Retinal pigment epithelial cell (primary cell): Measurements from ENCODE around the gene HAGHL.

Experiments used
- DNase-seq: peaks from one replicate; pipeline ENCODE4 v3.0.0-alpha.2; 2010; ENCODE audit warnings: low read depth
- H3K4me3 ChIP-seq: 2 replicates; pipeline ENCODE4 v1.5.1; 2011; ENCODE audit warnings: mild to moderate bottlenecking, low read length, control low read depth, moderate library complexity
- TF ChIP-seq, protein P1 (sequence below): conservative IDR thresholded peaks from 2 replicates; pipeline ENCODE4 v1.5.1; 2011; ENCODE audit warnings: low read depth, low read length, control low read depth, inconsistent platforms

Gene HAGHL, protein sequence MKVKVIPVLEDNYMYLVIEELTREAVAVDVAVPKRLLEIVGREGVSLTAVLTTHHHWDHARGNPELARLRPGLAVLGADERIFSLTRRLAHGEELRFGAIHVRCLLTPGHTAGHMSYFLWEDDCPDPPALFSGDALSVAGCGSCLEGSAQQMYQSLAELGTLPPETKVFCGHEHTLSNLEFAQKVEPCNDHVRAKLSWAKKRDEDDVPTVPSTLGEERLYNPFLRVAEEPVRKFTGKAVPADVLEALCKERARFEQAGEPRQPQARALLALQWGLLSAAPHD

DNA sequence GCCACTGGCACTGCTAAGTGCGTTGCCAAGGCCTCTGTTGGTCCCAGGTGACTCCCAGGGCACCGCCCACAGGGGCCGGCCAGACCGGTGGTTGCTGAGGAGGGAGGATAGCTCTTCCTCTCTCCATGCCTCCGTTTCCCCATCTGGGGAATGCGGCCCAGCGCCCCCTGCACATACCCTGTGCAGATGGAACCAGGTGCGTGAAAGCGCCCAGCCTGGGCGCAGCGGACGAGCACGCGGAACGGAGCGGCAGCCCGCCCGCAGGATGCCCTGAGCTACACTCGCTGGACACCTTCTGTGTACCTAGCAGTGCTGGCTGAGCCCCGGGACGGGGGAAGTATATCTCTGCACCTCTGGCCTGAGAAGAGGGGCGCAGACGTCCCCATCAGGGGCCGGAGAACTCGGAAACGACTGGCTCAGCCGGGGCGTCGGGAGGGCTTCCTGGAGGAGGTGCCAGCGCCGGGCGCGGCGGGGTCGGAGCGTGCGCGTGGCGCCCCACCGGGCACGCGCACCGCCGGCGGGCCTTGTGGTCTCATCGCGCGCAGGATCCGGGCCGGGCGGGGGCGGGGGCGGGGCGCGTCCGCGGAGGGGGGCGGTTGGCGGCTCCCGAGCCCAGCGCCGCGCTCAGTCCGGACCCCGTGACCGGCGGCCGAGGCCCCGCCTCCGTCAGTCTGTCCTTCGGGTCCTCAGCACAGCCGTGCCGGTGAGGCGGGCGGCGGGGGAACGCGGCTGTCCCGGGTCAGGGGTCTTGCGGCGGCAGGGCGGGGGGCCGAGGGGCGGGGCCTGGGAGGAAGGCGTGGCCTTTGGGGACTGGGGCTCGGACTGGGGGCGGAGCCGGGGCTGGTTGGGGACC is at the start of gene HAGHL, which contains the start of gene CCDC78:
HAGHL (plus strand) TSS at position 669 of the 853 bp plus-strand sequence. CDS start 404 bp downstream, outside the sequence.
CCDC78 (minus strand) TSS at position 6 of the 853 bp plus-strand sequence. CDS start 76 bp downstream, outside the sequence.
- no peak for DNase-seq
- peak within 1 kb of the TSS; percentile 65 for H3K4me3 ChIP-seq
- TF ChIP-seq, protein P1, sequence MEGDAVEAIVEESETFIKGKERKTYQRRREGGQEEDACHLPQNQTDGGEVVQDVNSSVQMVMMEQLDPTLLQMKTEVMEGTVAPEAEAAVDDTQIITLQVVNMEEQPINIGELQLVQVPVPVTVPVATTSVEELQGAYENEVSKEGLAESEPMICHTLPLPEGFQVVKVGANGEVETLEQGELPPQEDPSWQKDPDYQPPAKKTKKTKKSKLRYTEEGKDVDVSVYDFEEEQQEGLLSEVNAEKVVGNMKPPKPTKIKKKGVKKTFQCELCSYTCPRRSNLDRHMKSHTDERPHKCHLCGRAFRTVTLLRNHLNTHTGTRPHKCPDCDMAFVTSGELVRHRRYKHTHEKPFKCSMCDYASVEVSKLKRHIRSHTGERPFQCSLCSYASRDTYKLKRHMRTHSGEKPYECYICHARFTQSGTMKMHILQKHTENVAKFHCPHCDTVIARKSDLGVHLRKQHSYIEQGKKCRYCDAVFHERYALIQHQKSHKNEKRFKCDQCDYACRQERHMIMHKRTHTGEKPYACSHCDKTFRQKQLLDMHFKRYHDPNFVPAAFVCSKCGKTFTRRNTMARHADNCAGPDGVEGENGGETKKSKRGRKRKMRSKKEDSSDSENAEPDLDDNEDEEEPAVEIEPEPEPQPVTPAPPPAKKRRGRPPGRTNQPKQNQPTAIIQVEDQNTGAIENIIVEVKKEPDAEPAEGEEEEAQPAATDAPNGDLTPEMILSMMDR, result no peak

DNA sequence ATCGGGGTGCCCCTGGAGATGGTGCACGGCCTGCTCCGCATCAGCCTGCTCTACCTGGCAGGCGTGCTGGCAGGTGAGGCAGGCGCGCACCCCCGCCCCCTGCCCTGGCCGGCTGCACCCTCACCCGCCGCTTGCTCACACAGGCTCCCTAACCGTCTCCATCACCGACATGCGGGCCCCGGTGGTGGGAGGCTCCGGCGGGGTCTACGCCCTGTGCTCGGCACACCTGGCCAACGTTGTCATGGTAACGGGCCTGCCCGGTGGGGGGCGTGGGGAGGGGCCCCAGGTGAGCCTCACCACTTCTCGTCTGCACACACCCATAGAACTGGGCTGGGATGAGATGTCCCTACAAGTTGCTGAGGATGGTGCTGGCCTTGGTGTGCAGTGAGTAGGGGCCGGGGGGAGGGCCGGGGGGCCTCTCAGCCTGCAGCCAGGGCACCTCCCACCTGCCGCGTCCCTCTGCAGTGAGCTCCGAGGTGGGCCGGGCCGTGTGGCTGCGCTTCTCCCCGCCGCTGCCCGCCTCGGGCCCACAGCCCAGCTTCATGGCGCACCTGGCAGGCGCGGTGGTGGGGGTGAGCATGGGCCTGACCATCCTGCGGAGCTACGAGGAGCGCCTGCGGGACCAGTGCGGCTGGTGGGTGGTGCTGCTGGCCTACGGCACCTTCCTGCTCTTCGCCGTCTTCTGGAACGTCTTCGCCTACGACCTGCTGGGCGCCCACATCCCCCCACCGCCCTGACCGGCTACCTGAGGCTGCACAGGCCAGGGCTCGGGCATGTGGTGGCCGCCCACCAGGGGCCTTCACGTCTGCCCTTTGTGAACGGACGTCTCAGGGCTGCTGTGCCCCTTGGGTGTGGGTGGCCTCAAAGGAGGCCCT is 49.4 kb upstream of the HAGHL start:
- TF ChIP-seq, protein P1, result no peak
- DNase-seq, result no peak
- no peak overlapping the region for H3K4me3 ChIP-seq

DNA sequence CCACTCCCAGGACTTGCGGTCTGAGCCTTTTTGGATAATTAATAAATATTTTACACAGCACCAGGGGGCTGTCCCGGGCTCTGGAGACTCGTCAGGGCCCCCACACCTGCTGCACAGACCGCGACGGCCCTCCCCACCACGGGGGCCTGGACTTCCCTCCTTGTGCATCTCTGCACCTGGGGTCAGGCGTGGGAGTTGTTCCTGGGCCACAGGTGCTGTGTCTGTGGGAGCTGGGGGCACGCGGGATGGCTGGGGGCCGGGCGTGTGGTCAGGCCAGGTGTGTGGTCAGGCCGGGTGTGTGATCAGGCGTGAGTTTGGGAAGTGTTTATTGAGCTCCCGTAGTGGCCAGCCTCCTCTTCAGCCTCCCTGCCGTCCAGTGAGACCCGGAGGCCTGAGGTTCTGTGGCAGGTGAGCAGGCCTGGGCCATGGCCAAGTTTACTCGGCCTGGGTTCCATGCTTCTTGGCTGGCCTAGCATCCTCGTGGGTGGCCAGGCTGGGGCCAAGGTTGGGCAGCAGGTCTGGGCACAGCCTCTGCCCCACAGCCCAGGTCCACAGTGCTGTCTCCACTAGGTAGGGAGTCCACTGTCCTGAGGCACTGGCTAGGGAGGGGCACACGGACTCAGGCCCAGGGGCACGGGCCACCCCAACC is 48.6 kb upstream of the HAGHL start:
- H3K4me3 ChIP-seq, result no peak overlapping the region
- DNase-seq, result no peak
- TF ChIP-seq, protein P1, result no peak

DNA sequence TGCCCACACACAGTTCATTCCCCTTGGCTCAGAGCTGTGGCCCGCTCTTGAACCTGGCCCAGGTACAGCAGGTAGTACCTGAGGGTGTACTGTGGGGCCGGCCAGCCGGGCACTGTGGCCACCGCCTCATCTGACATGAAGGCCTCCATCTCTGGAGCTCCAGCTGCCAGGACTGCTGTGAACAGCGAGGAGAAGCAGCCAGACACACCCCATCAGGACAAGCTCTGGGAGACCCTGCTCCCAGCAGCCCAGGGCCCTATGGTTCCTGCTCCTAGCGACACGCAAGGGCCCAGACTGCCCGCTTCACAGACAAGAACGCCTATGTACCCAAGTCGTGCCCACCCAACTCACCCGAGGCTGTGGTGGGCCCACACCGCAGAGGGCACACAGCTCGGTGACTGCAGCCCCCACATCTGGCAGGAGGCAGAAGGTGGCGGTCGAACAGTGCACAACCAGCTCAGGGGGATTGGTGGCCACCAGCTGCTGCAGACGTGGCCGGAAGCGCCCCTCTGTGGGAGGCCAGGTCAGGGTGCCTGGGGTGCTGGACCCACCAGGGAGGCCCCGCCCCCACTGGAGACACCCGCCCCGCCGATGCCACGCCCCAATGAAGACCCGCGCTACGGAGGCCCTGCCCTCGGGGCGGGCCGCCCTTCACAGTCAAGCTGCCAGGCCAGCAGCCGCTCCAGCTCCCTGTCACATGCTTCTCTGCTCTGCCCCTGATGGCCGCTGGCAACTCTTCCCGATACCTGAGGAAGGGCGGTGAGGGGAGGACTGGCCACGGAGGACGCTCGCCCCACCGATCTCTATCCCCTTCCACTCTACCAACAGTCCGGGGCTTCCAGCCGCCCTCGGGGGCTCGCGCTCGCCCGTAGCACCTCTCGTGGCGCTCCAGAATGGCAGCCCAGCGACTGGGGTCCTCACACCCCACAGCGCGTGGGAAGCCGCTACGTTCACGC is 47.8 kb upstream of the HAGHL start:
- TF ChIP-seq, protein P1, result no peak
- DNase-seq, result no peak
- peak overlapping the region; percentile 54 for H3K4me3 ChIP-seq

GRCh38 chr16:679814-680624 is 46.9 kb upstream of the HAGHL start, which contains the start of gene STUB1:
Gene STUB1, plus strand, starts transcription at chr16:680410. Its CDS starts 116 bp downstream, at chr16:680526.
- TF ChIP-seq, protein P1, result no peak
- peak; percentile 27 for DNase-seq
- H3K4me3 ChIP-seq, result peak within 1 kb of the TSS; percentile 73
